Mesendoderm (in vitro differentiated cells): ENCODE measurements around the gene IL36A. TPM values are rescaled to one million over a fixed set of nuclear protein-coding genes. Genes with fewer than 3 reads are reported as not detected.

ENCODE experiments used
- DNase-seq: peaks from one replicate; pipeline ENCODE4 v3.0.0; 2013
- H2AK5ac ChIP-seq: 2 replicates; pipeline ENCODE4 v1.6.1; 2013; ENCODE audit warnings: low read length, inconsistent platforms
- H2BK120ac ChIP-seq: 2 replicates; pipeline ENCODE4 v1.6.1; 2013; ENCODE audit warnings: low read depth, mild to moderate bottlenecking, low read length, moderate library complexity, mixed read lengths
- H2BK15ac ChIP-seq: replicated peaks from 2 replicates; pipeline ENCODE4 v1.6.1; 2013; ENCODE audit warnings: low read depth, mild to moderate bottlenecking, moderate library complexity
- H2BK5ac ChIP-seq: 2 replicates; pipeline ENCODE4 v1.6.1; 2013; ENCODE audit warnings: low read length, inconsistent platforms
- H3K18ac ChIP-seq: 2 replicates; pipeline ENCODE4 v1.6.1; 2013; ENCODE audit warnings: mild to moderate bottlenecking, low read length, mixed read lengths
- H3K23ac ChIP-seq: one replicate; pipeline ENCODE4 v1.6.1; 2013; ENCODE audit warnings: low read length
- H3K27ac ChIP-seq: 2 replicates; pipeline ENCODE4 v1.5.1; 2013; ENCODE audit warnings: low read depth, mild to moderate bottlenecking, inconsistent platforms, low read length, moderate library complexity
- H3K27me3 ChIP-seq: 2 replicates; pipeline ENCODE4 v1.6.1; 2013; ENCODE audit warnings: low read length, control low read depth, mild to moderate bottlenecking, inconsistent platforms; ENCODE audit not compliant: insufficient read depth, poor library complexity
- H3K36me3 ChIP-seq: 2 replicates; pipeline ENCODE4 v1.6.1; 2013; ENCODE audit warnings: low read length, inconsistent platforms; ENCODE audit not compliant: control insufficient read depth, insufficient read depth
- H3K4ac ChIP-seq: one replicate; pipeline ENCODE4 v1.6.1; 2013; ENCODE audit warnings: low read depth, mild to moderate bottlenecking, low read length, moderate library complexity
- H3K4me1 ChIP-seq: 2 replicates; pipeline ENCODE4 v1.6.1; 2013; ENCODE audit warnings: low read depth, low read length, inconsistent platforms; ENCODE audit not compliant: control insufficient read depth
- H3K4me2 ChIP-seq: 2 replicates; pipeline ENCODE4 v1.6.1; 2013; ENCODE audit warnings: low read length
- H3K4me3 ChIP-seq: 2 replicates; pipeline ENCODE4 v1.5.1; 2013; ENCODE audit warnings: mild to moderate bottlenecking, low read length
- H3K56ac ChIP-seq: one replicate; pipeline ENCODE4 v1.6.1; 2013; ENCODE audit warnings: low read length
- H3K79me1 ChIP-seq: 2 replicates; pipeline ENCODE4 v1.6.1; 2013; ENCODE audit warnings: low read length, inconsistent platforms
- H3K79me2 ChIP-seq: 2 replicates; pipeline ENCODE4 v1.6.1; 2013; ENCODE audit warnings: mild to moderate bottlenecking, low read length; ENCODE audit not compliant: control insufficient read depth, insufficient read depth
- H3K9ac ChIP-seq: 2 replicates; pipeline ENCODE4 v1.6.1; 2013; ENCODE audit warnings: low read length, inconsistent platforms
- H4K5ac ChIP-seq: one replicate; pipeline ENCODE4 v1.6.1; 2013; ENCODE audit warnings: low read length
- H4K8ac ChIP-seq: one replicate; pipeline ENCODE4 v1.6.1; 2013; ENCODE audit warnings: low read depth, mild to moderate bottlenecking, control low read depth, low read length, moderate library complexity
- WGBS: extraction: QIAGEN DNeasy Blood & Tissue Kit; methylation state at CpG from one replicate; pipeline ENCODE4 v1.1.7; 2013; ENCODE audit warnings: low lambda C conversion rate, missing lambda C conversion rate; ENCODE audit not compliant: insufficient coverage; ENCODE audit errors: extremely low coverage; 5-methylcytosine and 5-hydroxymethylcytosine counted together
- polyA plus RNA-seq, 2 experiments: library from polyadenylated mRNA; stranded (reverse); fragments of 200-250 nt; gene quantifications; one replicate each; pipeline ENCODE4 v1.2.3, GENCODE V29; 2013

IL36A gene, protein sequence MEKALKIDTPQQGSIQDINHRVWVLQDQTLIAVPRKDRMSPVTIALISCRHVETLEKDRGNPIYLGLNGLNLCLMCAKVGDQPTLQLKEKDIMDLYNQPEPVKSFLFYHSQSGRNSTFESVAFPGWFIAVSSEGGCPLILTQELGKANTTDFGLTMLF
- polyA plus RNA-seq (2013, experiment 1 of 2): not detected
- polyA plus RNA-seq (2013, experiment 2 of 2): not detected

- no peak within 1 kb of the TSS for H3K23ac ChIP-seq
- no peak for DNase-seq
Measured at GRCh38 chr2:113005030-113005509, at the start of gene IL36A. IL36A (plus strand) TSS chr2:113005459; CDS start chr2:113005872, 413 bp downstream.

GRCh38 chr2:112957511-112957910 lies 47.7 kb upstream of the IL36A start:
- Histone ChIP-seq H2BK15ac (no peak overlapping the region), H3K79me1 (no peaks in the 10 kb centered on the region), H2BK5ac (no peak overlapping the region), H3K4me2 (no peak overlapping the region), H3K4ac (no peak overlapping the region), H3K4me1 (no peaks in the 10 kb centered on the region), H3K56ac (no peak overlapping the region), H3K23ac (no peak overlapping the region), H4K8ac (no peak overlapping the region), H3K4me3 (no peak overlapping the region), H3K27me3 (no peaks in the 10 kb centered on the region), H2BK120ac (no peak overlapping the region), H3K27ac (no peak overlapping the region), H3K9ac (no peak overlapping the region), H3K18ac (no peak overlapping the region), H3K79me2 (no peaks in the 10 kb centered on the region), H4K5ac (no peak overlapping the region), H2AK5ac (no peak overlapping the region), H3K36me3 (no peaks in the 10 kb centered on the region)
- peak; percentile 35 for DNase-seq
- no CpG with 5 or more reads among the region's 3 CpGs for WGBS

More at GRCh38 chr2:113005030-113005509, at the start of gene IL36A:
- Histone ChIP-seq H2AK5ac (no peak within 1 kb of the TSS), H3K4me1 (no peaks in the 10 kb centered on the region), H3K27me3 (no peaks in the 10 kb centered on the region), H3K56ac (no peak within 1 kb of the TSS), H3K36me3 (no peaks in the 10 kb centered on the region), H3K4me2 (no peak within 1 kb of the TSS), H4K8ac (no peak within 1 kb of the TSS), H2BK15ac (no peak within 1 kb of the TSS), H3K4ac (no peak within 1 kb of the TSS), H2BK120ac (no peak within 1 kb of the TSS), H3K27ac (no peak within 1 kb of the TSS), H3K18ac (no peak within 1 kb of the TSS), H2BK5ac (no peak within 1 kb of the TSS), H3K79me1 (no peaks in the 10 kb centered on the region), H3K79me2 (no peaks in the 10 kb centered on the region), H3K9ac (no peak within 1 kb of the TSS), H3K4me3 (no peak within 1 kb of the TSS), H4K5ac (no peak within 1 kb of the TSS)
- WGBS: no CpG with 5 or more reads among the region's 3 CpGs

- H3K27ac ChIP-seq: no peak overlapping the region
- no peak overlapping the region for H4K8ac ChIP-seq
- no peaks in the 10 kb centered on the region for H3K27me3 ChIP-seq
- H3K79me1 ChIP-seq: no peaks in the 10 kb centered on the region
- no peak overlapping the region for H3K18ac ChIP-seq
- H3K9ac ChIP-seq: no peak overlapping the region
- H3K23ac ChIP-seq: no peak overlapping the region
- no peak overlapping the region for H3K4me2 ChIP-seq
- no peak overlapping the region for H4K5ac ChIP-seq
- no peaks in the 10 kb centered on the region for H3K79me2 ChIP-seq
- H2AK5ac ChIP-seq: no peak overlapping the region
- no peak overlapping the region for H2BK120ac ChIP-seq
- no peak overlapping the region for H2BK15ac ChIP-seq
- peak; percentile 69 for DNase-seq
- H3K56ac ChIP-seq: no peak overlapping the region
- no peak overlapping the region for H2BK5ac ChIP-seq
- no CpG with 5 or more reads among the region's 9 CpGs for WGBS
- no peak overlapping the region for H3K4ac ChIP-seq
- no peak overlapping the region for H3K4me3 ChIP-seq
- H3K36me3 ChIP-seq: no peaks in the 10 kb centered on the region
- H3K4me1 ChIP-seq: no peaks in the 10 kb centered on the region
Measured at GRCh38 chr2:112958428-112959108, 46.7 kb upstream of the IL36A start.

DNA sequence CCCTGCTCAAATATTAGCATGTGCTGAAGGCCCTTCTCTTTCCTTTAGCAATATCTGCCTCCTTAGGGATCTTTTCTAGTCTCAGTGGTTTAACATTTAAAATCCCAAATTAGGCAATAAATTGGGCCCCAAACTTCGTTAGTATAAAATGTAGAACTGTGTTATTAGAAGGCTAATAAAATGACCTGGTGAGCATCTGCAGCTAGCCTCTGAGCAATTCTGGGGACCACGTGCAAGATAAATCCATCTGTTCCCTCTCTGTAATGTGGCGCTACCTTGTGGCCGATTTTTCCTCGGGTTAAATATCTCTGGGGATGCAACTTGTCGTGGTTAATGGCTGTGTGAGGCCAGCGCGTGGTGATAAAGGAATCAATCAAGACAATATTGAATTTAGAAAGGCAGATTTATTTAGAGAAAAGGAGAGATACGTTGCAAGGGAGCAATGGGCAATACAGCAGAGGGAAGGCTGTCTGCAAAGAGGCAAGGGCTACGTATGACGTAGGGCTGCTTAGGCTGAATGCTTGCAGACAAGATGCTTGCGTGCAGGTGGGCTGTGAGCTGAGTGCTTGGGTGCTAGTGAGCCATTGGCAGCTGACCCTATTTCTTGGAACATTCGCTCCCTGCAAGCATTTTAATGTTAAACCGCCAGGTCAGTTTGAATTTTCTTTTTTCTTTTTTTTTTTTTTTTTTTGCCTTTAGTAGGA lies 46.0 kb upstream of the IL36A start:
- no peak overlapping the region for H4K8ac ChIP-seq
- H3K56ac ChIP-seq: no peak overlapping the region
- no peak overlapping the region for H3K18ac ChIP-seq
- H3K79me1 ChIP-seq: no peaks in the 10 kb centered on the region
- H3K79me2 ChIP-seq: no peaks in the 10 kb centered on the region
- no peaks in the 10 kb centered on the region for H3K36me3 ChIP-seq
- H4K5ac ChIP-seq: no peak overlapping the region
- H2BK120ac ChIP-seq: no peak overlapping the region
- H2BK15ac ChIP-seq: no peak overlapping the region
- no peak overlapping the region for H3K9ac ChIP-seq
- H3K4ac ChIP-seq: no peak overlapping the region
- no peak overlapping the region for H3K4me2 ChIP-seq
- H2AK5ac ChIP-seq: no peak overlapping the region
- H3K27me3 ChIP-seq: no peaks in the 10 kb centered on the region
- no peaks in the 10 kb centered on the region for H3K4me1 ChIP-seq
- DNase-seq: peak; percentile 45
- no peak overlapping the region for H3K23ac ChIP-seq
- H3K4me3 ChIP-seq: no peak overlapping the region
- no peak overlapping the region for H3K27ac ChIP-seq
- H2BK5ac ChIP-seq: no peak overlapping the region
- WGBS: no CpG with 5 or more reads among the region's 14 CpGs

GRCh38 chr2:112960230-112960825 lies 44.9 kb upstream of the IL36A start:
- Histone ChIP-seq H2BK120ac (no peak overlapping the region), H3K79me1 (no peaks in the 10 kb centered on the region), H2BK5ac (no peak overlapping the region), H3K27me3 (no peaks in the 10 kb centered on the region), H3K4ac (no peak overlapping the region), H3K4me3 (no peak overlapping the region), H4K5ac (no peak overlapping the region), H2BK15ac (no peak overlapping the region), H3K23ac (no peak overlapping the region), H2AK5ac (no peak overlapping the region), H3K4me1 (no peaks in the 10 kb centered on the region), H3K18ac (no peak overlapping the region), H3K4me2 (no peak overlapping the region), H3K79me2 (no peaks in the 10 kb centered on the region), H3K56ac (no peak overlapping the region), H3K36me3 (no peaks in the 10 kb centered on the region), H3K9ac (no peak overlapping the region), H4K8ac (no peak overlapping the region), H3K27ac (no peak overlapping the region)
- DNase-seq: peak; percentile 35
- no CpG with 5 or more reads among the region's 2 CpGs for WGBS
